Ovary (tissue), 10 donors: ENCODE data around the gene OR1L8. TPM values are rescaled to one million over a fixed set of nuclear protein-coding genes. Genes with fewer than 3 reads are reported as not detected.
"Not testable (repeated sequence)": the region's sequence is repeated elsewhere in the genome, so short reads cannot be mapped to it uniquely, and the experiment has no call there.

Source experiments
- DNase-seq, 5 donors: peaks; one replicate each; pipeline ENCODE4 v3.0.0-alpha.2; 2019 to 2020
- H3K27ac ChIP-seq, 2 donors: fragments of 200-600 bp; one replicate each; pipeline versions ENCODE4 v1.5.1 to v1.8.0; 2019 to 2022
- H3K27me3 ChIP-seq: fragments of 200-600 bp; one replicate; pipeline ENCODE4 v1.8.0; 2022
- H3K36me3 ChIP-seq: fragments of 200-600 bp; sonication (generic); one replicate; pipeline ENCODE4 v1.5.1; 2019
- H3K4me1 ChIP-seq: one replicate; pipeline ENCODE4 v1.8.1; 2013; ENCODE audit warnings: mild to moderate bottlenecking, moderate library complexity; ENCODE audit not compliant: insufficient read depth
- H3K4me3 ChIP-seq: fragments of 200-600 bp; sonication (generic); one replicate; pipeline ENCODE4 v1.5.1; 2017
- H3K9me3 ChIP-seq, 2 donors: fragments of 200-600 bp in 1 of 2; sonication (generic) in 1 of 2; one replicate each; pipeline versions ENCODE4 v1.5.1 to v1.8.1; 2013 to 2019; ENCODE audit warnings: mild to moderate bottlenecking in 1 of 2, moderate library complexity in 1 of 2
- EP300 ChIP-seq: sonication (generic); formaldehyde crosslinking; IDR thresholded peaks from one replicate; pipeline ENCODE4 v1.6.1; 2017; ENCODE audit warnings: antibody characterized with exemption
- POLR2A ChIP-seq: fragments of 450-650 bp; IDR thresholded peaks from one replicate; pipeline ENCODE4 v1.6.1; 2017; ENCODE audit warnings: antibody characterized with exemption, mild to moderate bottlenecking, moderate library complexity
- WGBS, 3 donors: extraction: QIAGEN DNeasy Blood & Tissue Kit in 1 of 3; methylation state at CpG; one replicate each; pipeline versions ENCODE4 v1.1.5 to v1.1.7; 2013 to 2017; 5-methylcytosine and 5-hydroxymethylcytosine counted together
- intact Hi-C, 4 donors: fragments of 100-400 bp; cut with DNase I; formaldehyde crosslinking; loops; one replicate each; pipeline versions ENCODE4 v1.11.0 to v1.15.1; 2022 to 2023
- long read RNA-seq, 3 donors: library from polyadenylated mRNA in 2 of 3; unstranded in 2 of 3; transcript quantifications; one replicate each; pipeline ENCODE4 v2.0.0 and lab custom pipeline, GENCODE V29; 2021 to 2026
- polyA plus RNA-seq, 2 donors: library from polyadenylated mRNA; stranded (reverse); fragments of 200-250 nt in 1 of 2; fragments of 350-450 nt in 1 of 2; fragmentation: Illumina TruSeq in 1 of 2; extraction: RNeasy Lipid Tissue Mini Kit (QIAGEN cat#74804) in 1 of 2; gene quantifications; one replicate each; pipeline ENCODE4 v1.2.3, GENCODE V29; 2013 to 2014
- total RNA-seq, 7 donors: library from RNA; depleted of rRNA in 2 of 7; stranded (reverse); fragments of >200 nt in 2 of 7; fragmentation: NEBNext Ultra II Directional in 3 of 7; extraction: Animal tissue kit (Norgen Biotek cat#: 25700) in 3 of 7; gene quantifications; one replicate each; pipeline versions ENCODE4 v1.1.0 to v1.2.4, GENCODE V29; 2016 to 2023
- TF ChIP-seq, protein P1 (sequence below), 3 donors: fragments of 450-650 bp in 2 of 3; fragments of 200-600 bp in 1 of 3; IDR thresholded peaks; one replicate each; pipeline versions ENCODE4 v1.5.1 to v1.8.0; 2016 to 2022; ENCODE audit warnings: antibody characterized with exemption in 3 of 3, mild to moderate bottlenecking in 1 of 3
- donor health status: DM: no; HTN: no; CAD: no; lungs with moderate emphysema.
- donor health status: DM: no; HTN: no; CAD: no.
- donor health status: Bipolar disorder and iron deficiency.
- donor health status: DM: yes; HTN: yes; CAD: no.
- donor health status: DM: no; HTN: no; CAD: no.
- donor health status: DM: yes; HTN: yes; CAD: no.

OR1L8 gene, protein sequence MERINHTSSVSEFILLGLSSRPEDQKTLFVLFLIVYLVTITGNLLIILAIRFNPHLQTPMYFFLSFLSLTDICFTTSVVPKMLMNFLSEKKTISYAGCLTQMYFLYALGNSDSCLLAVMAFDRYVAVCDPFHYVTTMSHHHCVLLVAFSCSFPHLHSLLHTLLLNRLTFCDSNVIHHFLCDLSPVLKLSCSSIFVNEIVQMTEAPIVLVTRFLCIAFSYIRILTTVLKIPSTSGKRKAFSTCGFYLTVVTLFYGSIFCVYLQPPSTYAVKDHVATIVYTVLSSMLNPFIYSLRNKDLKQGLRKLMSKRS
- total RNA-seq (under 1 TPM in 3 of 7 donors, not detected in 4; 0.20 to 0.24 (median 0.22) TPM), polyA plus RNA-seq (under 1 TPM in 1 of 2 donors, not detected in 1; 0.28 TPM)
- long read RNA-seq, donor 1 = 0 reads
- long read RNA-seq, donor 2 = 0 reads
- long read RNA-seq, donor 3, partial matches to known transcripts = 0 of 1 reads
- long read RNA-seq, donor 3, other reads (novel, unspliced or antisense) = 1 of 1 reads

DNA sequence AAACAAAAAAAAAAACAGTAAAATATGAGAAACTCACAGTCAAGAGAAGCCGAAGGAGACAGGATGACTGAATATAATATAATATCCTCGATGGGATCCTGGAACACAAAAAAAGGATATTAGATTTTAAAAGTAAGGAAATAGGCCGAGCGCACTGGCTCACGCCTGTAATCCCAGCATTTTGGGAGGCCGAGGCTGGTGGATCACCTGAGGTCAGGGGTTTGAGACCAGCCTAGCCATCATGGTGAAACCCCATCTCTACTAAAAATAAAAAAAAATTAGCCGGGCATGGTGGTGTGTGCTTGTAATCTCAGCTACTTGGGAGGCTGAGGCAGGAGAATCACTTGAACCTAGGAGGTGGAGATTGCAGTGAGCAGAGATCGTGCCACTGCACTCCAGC, at the start of gene OR1L8:
Gene OR1L8, minus strand, starts transcription at position 101 of the 400 bp plus-strand sequence. CDS start 14,907 bp downstream, outside the sequence.
- H3K27me3 ChIP-seq, H3K4me1 ChIP-seq, H3K36me3 ChIP-seq, H3K27ac ChIP-seq, H3K9me3 ChIP-seq, H3K4me3 ChIP-seq, DNase-seq, intact Hi-C loops: not testable (repeated sequence)
- WGBS, 3 donors = 86 to 91% (median 90%) methylated on average over 8 of the region's 8 CpGs

DNA sequence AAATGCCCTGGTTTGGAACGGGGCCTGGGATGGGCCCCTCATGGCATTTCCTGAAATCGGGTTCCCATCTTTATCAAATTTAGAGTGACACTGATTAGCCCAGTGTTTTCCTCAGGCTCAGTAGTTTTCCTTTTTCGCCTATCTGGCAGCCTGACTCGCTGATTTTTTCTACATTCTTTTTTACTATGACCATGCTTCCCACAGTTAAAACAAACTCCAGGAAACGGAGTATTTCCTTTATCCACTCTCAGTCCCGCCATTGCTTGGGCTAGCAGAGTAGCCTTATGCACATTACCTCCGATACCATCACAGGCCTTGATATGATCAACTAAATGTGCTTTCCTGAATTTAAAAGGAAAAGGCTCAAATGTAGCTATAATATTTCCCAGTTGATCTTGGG, 36.8 kb upstream of the OR1L8 start:
- H3K4me3 ChIP-seq = no peak overlapping the region
- H3K27ac ChIP-seq = no peak overlapping the region
- no peak for TF ChIP-seq EP300
- TF ChIP-seq POLR2A = no peak
- TF ChIP-seq, protein P1, sequence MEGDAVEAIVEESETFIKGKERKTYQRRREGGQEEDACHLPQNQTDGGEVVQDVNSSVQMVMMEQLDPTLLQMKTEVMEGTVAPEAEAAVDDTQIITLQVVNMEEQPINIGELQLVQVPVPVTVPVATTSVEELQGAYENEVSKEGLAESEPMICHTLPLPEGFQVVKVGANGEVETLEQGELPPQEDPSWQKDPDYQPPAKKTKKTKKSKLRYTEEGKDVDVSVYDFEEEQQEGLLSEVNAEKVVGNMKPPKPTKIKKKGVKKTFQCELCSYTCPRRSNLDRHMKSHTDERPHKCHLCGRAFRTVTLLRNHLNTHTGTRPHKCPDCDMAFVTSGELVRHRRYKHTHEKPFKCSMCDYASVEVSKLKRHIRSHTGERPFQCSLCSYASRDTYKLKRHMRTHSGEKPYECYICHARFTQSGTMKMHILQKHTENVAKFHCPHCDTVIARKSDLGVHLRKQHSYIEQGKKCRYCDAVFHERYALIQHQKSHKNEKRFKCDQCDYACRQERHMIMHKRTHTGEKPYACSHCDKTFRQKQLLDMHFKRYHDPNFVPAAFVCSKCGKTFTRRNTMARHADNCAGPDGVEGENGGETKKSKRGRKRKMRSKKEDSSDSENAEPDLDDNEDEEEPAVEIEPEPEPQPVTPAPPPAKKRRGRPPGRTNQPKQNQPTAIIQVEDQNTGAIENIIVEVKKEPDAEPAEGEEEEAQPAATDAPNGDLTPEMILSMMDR (IDR thresholded peaks at IDR 0.05) = no peak
- H3K27me3 ChIP-seq = no peaks in the 10 kb centered on the region
- no peak for DNase-seq
- no peaks in the 10 kb centered on the region for H3K36me3 ChIP-seq
- no peaks in the 10 kb centered on the region for H3K9me3 ChIP-seq
- 63 to 70% (median 68%) methylated on average over 7 of the region's 7 CpGs for WGBS, 3 donors
- intact Hi-C loops = no loop called here
- no peaks in the 10 kb centered on the region for H3K4me1 ChIP-seq

DNA sequence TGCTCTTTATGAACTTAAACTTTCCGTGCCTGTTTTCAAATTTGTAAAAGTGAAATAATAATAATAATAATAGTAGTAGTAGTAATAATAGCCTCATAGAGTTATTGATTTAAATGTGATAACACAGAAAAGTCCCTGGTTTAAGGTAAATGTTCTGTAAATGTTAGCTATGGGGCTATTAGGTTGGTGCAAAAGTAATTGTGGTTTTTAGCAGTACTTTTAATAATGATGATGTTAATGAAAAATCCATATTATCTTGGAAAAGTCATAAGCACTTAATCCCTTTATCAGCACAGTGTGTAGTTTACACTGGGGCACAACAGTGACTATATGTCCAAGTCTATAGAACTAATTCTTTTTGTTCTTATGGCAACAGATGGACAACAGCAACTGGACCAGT, 31.2 kb upstream of the OR1L8 start, which contains the start of gene OR1Q1:
Gene OR1Q1, plus strand, starts transcription at position 377 of the 400 bp plus-strand sequence. Its CDS starts 0 bp downstream, at position 377.
- DNase-seq = no peak
- no peak for TF ChIP-seq EP300
- TF ChIP-seq, protein P1 (IDR thresholded peaks at IDR 0.05) = no peak
- no peak for TF ChIP-seq POLR2A
- Histone ChIP-seq H3K27ac (no peak within 1 kb of the TSS), H3K27me3 (no peaks in the 10 kb centered on the region), H3K9me3 (no peaks in the 10 kb centered on the region), H3K36me3 (no peaks in the 10 kb centered on the region), H3K4me1 (no peaks in the 10 kb centered on the region), H3K4me3 (no peak within 1 kb of the TSS)
- WGBS, 3 donors = 71 to 83% (median 76%) methylated on average over 1 of the region's 1 CpG
- intact Hi-C loops = no loop called here

DNA sequence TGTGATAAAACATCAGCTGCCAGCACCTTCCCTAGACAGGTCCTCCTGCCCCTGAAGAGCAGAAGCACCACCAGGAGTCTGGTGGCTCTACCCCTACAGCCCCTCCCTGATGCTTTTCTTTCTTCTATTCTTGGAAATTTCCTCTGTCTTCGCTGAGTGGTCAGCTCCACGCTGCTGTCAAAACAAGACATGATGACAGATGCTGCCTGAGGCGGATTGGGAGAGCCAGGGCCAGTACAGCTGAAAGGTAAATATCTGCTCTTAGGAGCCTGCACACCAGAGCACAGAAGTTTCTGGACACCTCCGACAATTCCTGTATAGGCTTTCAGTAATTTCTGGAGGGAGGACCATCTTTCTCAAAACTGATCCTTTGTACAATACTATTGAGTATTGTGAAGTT, 26.6 kb upstream of the OR1L8 start:
- H3K36me3 ChIP-seq = no peaks in the 10 kb centered on the region
- intact Hi-C loops = no loop called here
- no peak for DNase-seq
- no peaks in the 10 kb centered on the region for H3K4me1 ChIP-seq
- no peaks in the 10 kb centered on the region for H3K27me3 ChIP-seq
- H3K9me3 ChIP-seq = no peaks in the 10 kb centered on the region
- WGBS, 3 donors = 63 to 76% (median 67%) methylated on average over 4 of the region's 4 CpGs
- H3K27ac ChIP-seq = no peak overlapping the region
- TF ChIP-seq, protein P1 (IDR thresholded peaks at IDR 0.05) = no peak
- no peak for TF ChIP-seq POLR2A
- TF ChIP-seq EP300 = no peak
- no peak overlapping the region for H3K4me3 ChIP-seq

DNA sequence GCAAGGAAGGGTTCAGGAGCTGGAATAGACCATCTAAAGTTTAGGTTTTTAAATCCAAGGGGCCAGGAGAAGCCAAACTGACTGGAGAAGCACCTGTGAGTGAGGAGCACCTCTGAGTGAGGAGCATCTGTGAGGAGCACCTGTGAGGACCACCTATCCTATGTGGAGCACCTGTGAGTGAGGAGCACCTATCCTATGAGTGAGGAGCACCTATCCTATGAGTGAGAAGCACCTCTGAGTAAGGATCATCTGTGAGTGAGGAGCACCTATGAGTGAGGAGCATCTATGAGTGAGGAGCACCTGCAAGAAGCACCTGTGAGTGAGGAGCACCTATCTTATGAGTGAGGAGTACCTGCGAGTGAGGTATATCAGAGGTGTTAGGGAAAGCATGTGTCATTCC, 23.4 kb upstream of the OR1L8 start:
- Histone ChIP-seq H3K36me3 (no peaks in the 10 kb centered on the region), H3K4me3 (no peak overlapping the region), H3K27ac (no peak overlapping the region), H3K27me3 (no peaks in the 10 kb centered on the region), H3K4me1 (no peaks in the 10 kb centered on the region), H3K9me3 (no peaks in the 10 kb centered on the region)
- intact Hi-C loops = no loop called here
- TF ChIP-seq, protein P1 (IDR thresholded peaks at IDR 0.05) = no peak
- TF ChIP-seq POLR2A = no peak
- no peak for TF ChIP-seq EP300
- DNase-seq = no peak
- 76 to 89% (median 77%) methylated on average over 1 of the region's 1 CpG for WGBS, 3 donors
